ENCODE results near the gene ITGA4.
"Not testable (repeated sequence)": the region's sequence is repeated elsewhere in the genome, so short reads cannot be mapped to it uniquely, and the experiment has no call there.

The ITGA4 gene

GRCh38 chr2:181457121-181457740 lies at the start of gene ITGA4:
Gene ITGA4, plus strand, starts transcription at chr2:181457386. Its CDS starts 269 bp downstream, at chr2:181457655.
- peak; percentile 88 for DNase-seq

GRCh38 chr2:181408861-181409260 lies 48.3 kb upstream of the ITGA4 start:
- no peak for DNase-seq

- no peak for DNase-seq
These were observed 45.9 kb upstream of the ITGA4 start for GRCh38 chr2:181411105-181411849.

GRCh38 chr2:181419129-181419855 lies 37.9 kb upstream of the ITGA4 start:
- no peak for DNase-seq

GRCh38 chr2:181420259-181421130 lies 36.7 kb upstream of the ITGA4 start:
- DNase-seq: no peak

GRCh38 chr2:181421131-181421458 lies 36.1 kb upstream of the ITGA4 start:
- DNase-seq: no peak

GRCh38 chr2:181421464-181421863 lies 35.7 kb upstream of the ITGA4 start:
- no peak for DNase-seq

GRCh38 chr2:181426672-181427071 lies 30.5 kb upstream of the ITGA4 start:
- no peak for DNase-seq

- no peak for DNase-seq
These were observed 26.6 kb upstream of the ITGA4 start for GRCh38 chr2:181430406-181431118.

- no peak for DNase-seq
These were observed 25.5 kb upstream of the ITGA4 start for GRCh38 chr2:181431674-181432073.

- DNase-seq: peak; percentile 64
These were observed 18.9 kb upstream of the ITGA4 start for GRCh38 chr2:181438261-181438660.

- DNase-seq: no peak
These were observed 16.8 kb upstream of the ITGA4 start for GRCh38 chr2:181440344-181440743.

- DNase-seq: no peak
These were observed 16.3 kb upstream of the ITGA4 start for GRCh38 chr2:181440919-181441318.

GRCh38 chr2:181441670-181442069 lies 15.5 kb upstream of the ITGA4 start:
- DNase-seq: no peak

GRCh38 chr2:181444654-181445053 lies 12.5 kb upstream of the ITGA4 start:
- no peak for DNase-seq

GRCh38 chr2:181446985-181447384 lies 10.2 kb upstream of the ITGA4 start:
- no peak for DNase-seq

- DNase-seq: not testable (repeated sequence)
These were observed 7.9 kb upstream of the ITGA4 start for GRCh38 chr2:181449278-181449677.

GRCh38 chr2:181454686-181455450 lies 2.3 kb upstream of the ITGA4 start:
- DNase-seq: no peak

- peak; percentile 81 for DNase-seq
These were observed 496 bp upstream of the ITGA4 start for GRCh38 chr2:181456660-181457120.

GRCh38 chr2:181457741-181458425 lies 697 bp downstream of the ITGA4 start:
- peak; percentile 65 for DNase-seq

GRCh38 chr2:181458871-181459270 lies 1.7 kb downstream of the ITGA4 start:
- DNase-seq: no peak

All from CD4-positive, alpha-beta T cell treated with Interleukin-6 for 4 hours (primary cell).